ENCODE results near the gene CORO2B.

The CORO2B gene

GRCh38 chr15:68706256-68706655, 127.5 kb downstream of the CORO2B start:
- Histone ChIP-seq H3K27me3 (replicated peaks) (no peaks in the 10 kb centered on the region), H3K36me3 (replicated peaks) (no peaks in the 10 kb centered on the region), H3K27ac (no peak overlapping the region), H3K4me3 (ENCODE audit: low read depth, low read length) (no peak overlapping the region)
- no peak for DNase-seq
- no peak for TF ChIP-seq CTCF (IDR thresholded peaks at IDR 0.05; ENCODE audit: low read depth, low read length, missing control alignments)
- in situ Hi-C loops (cut with HindIII; ENCODE audit: low pct_ligation_motif_present, low sequenced_read_pairs), result no loop called here

GRCh38 chr15:68706931-68707330, 128.1 kb downstream of the CORO2B start:
- DNase-seq, result no peak
- no peak overlapping the region for H3K27ac ChIP-seq
- TF ChIP-seq CTCF (IDR thresholded peaks at IDR 0.05; ENCODE audit: low read depth, low read length, missing control alignments), result no peak
- no peaks in the 10 kb centered on the region for H3K36me3 ChIP-seq (replicated peaks)
- no peak overlapping the region for H3K4me3 ChIP-seq (ENCODE audit: low read depth, low read length)
- no peaks in the 10 kb centered on the region for H3K27me3 ChIP-seq (replicated peaks)
- in situ Hi-C loops (cut with HindIII; ENCODE audit: low pct_ligation_motif_present, low sequenced_read_pairs), result no loop called here

- DNase-seq, result no peak
- H3K27ac ChIP-seq, result no peak overlapping the region
- no peaks in the 10 kb centered on the region for H3K36me3 ChIP-seq (replicated peaks)
- no peak for TF ChIP-seq CTCF (IDR thresholded peaks at IDR 0.05; ENCODE audit: low read depth, low read length, missing control alignments)
- no peaks in the 10 kb centered on the region for H3K27me3 ChIP-seq (replicated peaks)
- in situ Hi-C loops (cut with HindIII; ENCODE audit: low pct_ligation_motif_present, low sequenced_read_pairs), result no loop called here
- H3K4me3 ChIP-seq (ENCODE audit: low read depth, low read length), result no peak overlapping the region
Observed at GRCh38 chr15:68707386-68707785, 128.6 kb downstream of the CORO2B start.

- no peaks in the 10 kb centered on the region for H3K27me3 ChIP-seq (replicated peaks)
- H3K27ac ChIP-seq, result no peak overlapping the region
- no peaks in the 10 kb centered on the region for H3K36me3 ChIP-seq (replicated peaks)
- no peak for TF ChIP-seq CTCF (IDR thresholded peaks at IDR 0.05; ENCODE audit: low read depth, low read length, missing control alignments)
- DNase-seq, result no peak
- H3K4me3 ChIP-seq (ENCODE audit: low read depth, low read length), result no peak overlapping the region
- in situ Hi-C loops (cut with HindIII; ENCODE audit: low pct_ligation_motif_present, low sequenced_read_pairs), result no loop called here
Observed at GRCh38 chr15:68709876-68710275, 131.1 kb downstream of the CORO2B start.

- no peaks in the 10 kb centered on the region for H3K27me3 ChIP-seq (replicated peaks)
- H3K4me3 ChIP-seq (ENCODE audit: low read depth, low read length), result no peak overlapping the region
- DNase-seq, result no peak
- no peak for TF ChIP-seq CTCF (IDR thresholded peaks at IDR 0.05; ENCODE audit: low read depth, low read length, missing control alignments)
- in situ Hi-C loops (cut with HindIII; ENCODE audit: low pct_ligation_motif_present, low sequenced_read_pairs), result no loop called here
- H3K36me3 ChIP-seq (replicated peaks), result no peaks in the 10 kb centered on the region
- no peak overlapping the region for H3K27ac ChIP-seq
Observed at GRCh38 chr15:68710536-68710935, 131.7 kb downstream of the CORO2B start.

GRCh38 chr15:68711406-68711805, 132.6 kb downstream of the CORO2B start:
- Histone ChIP-seq H3K27me3 (replicated peaks) (no peaks in the 10 kb centered on the region), H3K27ac (no peak overlapping the region), H3K4me3 (ENCODE audit: low read depth, low read length) (no peak overlapping the region), H3K36me3 (replicated peaks) (no peaks in the 10 kb centered on the region)
- no peak for TF ChIP-seq CTCF (IDR thresholded peaks at IDR 0.05; ENCODE audit: low read depth, low read length, missing control alignments)
- in situ Hi-C loops (cut with HindIII; ENCODE audit: low pct_ligation_motif_present, low sequenced_read_pairs), result no loop called here
- DNase-seq, result no peak
